IPS-15b (cell line): ENCODE measurements around the gene METTL4.
"Not testable (repeated sequence)": the region's sequence is repeated elsewhere in the genome, so short reads cannot be mapped to it uniquely, and the experiment has no call there.

Experiments used
- H3K27me3 ChIP-seq: one replicate; pipeline ENCODE4 v1.6.1; 2013; ENCODE audit warnings: low read length; ENCODE audit not compliant: control insufficient read depth, insufficient read depth
- H3K36me3 ChIP-seq: one replicate; pipeline ENCODE4 v1.6.1; 2013; ENCODE audit warnings: low read length; ENCODE audit not compliant: control insufficient read depth, insufficient read depth
- H3K4me1 ChIP-seq: one replicate; pipeline ENCODE4 v1.6.1; 2013; ENCODE audit warnings: mild to moderate bottlenecking, low read length; ENCODE audit not compliant: control insufficient read depth, insufficient read depth
- H3K4me3 ChIP-seq: one replicate; pipeline ENCODE4 v1.5.1; 2013; ENCODE audit warnings: low read depth, low read length
- H3K9ac ChIP-seq: one replicate; pipeline ENCODE4 v1.6.1; 2013; ENCODE audit warnings: low read depth, mild to moderate bottlenecking, low read length
- H3K9me3 ChIP-seq: one replicate; pipeline ENCODE4 v1.6.1; 2013; ENCODE audit warnings: mild to moderate bottlenecking, low read length; ENCODE audit not compliant: control insufficient read depth, insufficient read depth

The METTL4 gene

GRCh38 chr18:2555895-2556294 is 15.4 kb downstream of the METTL4 start:
- Histone ChIP-seq H3K4me3 (no peak overlapping the region), H3K27me3 (no peaks in the 10 kb centered on the region), H3K36me3 (no peaks in the 10 kb centered on the region), H3K9me3 (no peaks in the 10 kb centered on the region), H3K9ac (no peak overlapping the region), H3K4me1 (peaks cover 2% of the 10 kb centered on the region)

- H3K27me3 ChIP-seq: no peaks in the 10 kb centered on the region
- no peak overlapping the region for H3K9ac ChIP-seq
- H3K4me3 ChIP-seq: no peak overlapping the region
- H3K36me3 ChIP-seq: no peaks in the 10 kb centered on the region
- H3K9me3 ChIP-seq: no peaks in the 10 kb centered on the region
- peaks cover 2% of the 10 kb centered on the region for H3K4me1 ChIP-seq
Observed at GRCh38 chr18:2554696-2555095, 16.6 kb downstream of the METTL4 start.

DNA sequence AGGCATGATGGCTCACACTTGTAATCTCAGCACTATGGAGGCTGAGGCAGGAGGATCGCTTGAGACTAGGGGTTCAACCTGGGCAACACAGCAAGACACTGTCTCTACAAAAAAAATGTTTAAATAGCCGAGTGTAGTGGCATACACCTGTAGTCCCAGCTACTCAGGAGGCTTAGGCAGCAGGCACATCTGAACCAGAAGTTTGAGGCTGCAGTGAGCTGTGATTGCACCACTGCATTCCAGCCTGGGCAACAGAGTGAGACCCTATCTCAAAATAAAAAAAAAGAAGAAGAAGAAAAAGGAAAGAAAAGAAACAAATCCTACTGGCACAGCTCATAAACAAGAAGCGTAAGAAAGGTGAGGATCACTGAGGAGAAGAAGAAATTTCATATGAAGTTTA is 19.9 kb downstream of the METTL4 start:
- Histone ChIP-seq H3K27me3 (no peaks in the 10 kb centered on the region), H3K9me3 (no peaks in the 10 kb centered on the region), H3K9ac (no peak overlapping the region), H3K4me3 (no peak overlapping the region), H3K36me3 (no peaks in the 10 kb centered on the region), H3K4me1 (peaks cover 2% of the 10 kb centered on the region)

DNA sequence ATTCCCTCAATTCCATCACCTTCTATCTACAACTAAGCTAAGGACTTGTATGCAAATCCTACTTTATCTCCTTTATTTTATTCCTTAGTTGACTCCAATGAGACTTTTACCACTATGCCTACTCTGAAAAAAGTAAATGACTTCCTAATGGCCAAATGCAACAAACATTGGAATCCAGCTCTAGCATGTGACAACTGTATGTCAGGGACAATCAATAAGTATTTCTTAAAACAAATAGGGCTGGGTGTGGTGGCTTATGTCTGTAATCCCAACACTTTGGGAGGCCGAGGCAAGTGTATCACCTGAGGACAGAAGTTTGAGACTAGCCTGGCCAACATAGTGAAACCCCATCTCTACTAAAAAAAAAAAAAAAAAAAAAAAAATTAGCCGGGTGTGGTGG is 21.8 kb downstream of the METTL4 start:
- Histone ChIP-seq H3K9ac (no peak overlapping the region), H3K36me3 (no peaks in the 10 kb centered on the region), H3K9me3 (no peaks in the 10 kb centered on the region), H3K4me3 (no peak overlapping the region), H3K4me1 (no peaks in the 10 kb centered on the region), H3K27me3 (no peaks in the 10 kb centered on the region)

DNA sequence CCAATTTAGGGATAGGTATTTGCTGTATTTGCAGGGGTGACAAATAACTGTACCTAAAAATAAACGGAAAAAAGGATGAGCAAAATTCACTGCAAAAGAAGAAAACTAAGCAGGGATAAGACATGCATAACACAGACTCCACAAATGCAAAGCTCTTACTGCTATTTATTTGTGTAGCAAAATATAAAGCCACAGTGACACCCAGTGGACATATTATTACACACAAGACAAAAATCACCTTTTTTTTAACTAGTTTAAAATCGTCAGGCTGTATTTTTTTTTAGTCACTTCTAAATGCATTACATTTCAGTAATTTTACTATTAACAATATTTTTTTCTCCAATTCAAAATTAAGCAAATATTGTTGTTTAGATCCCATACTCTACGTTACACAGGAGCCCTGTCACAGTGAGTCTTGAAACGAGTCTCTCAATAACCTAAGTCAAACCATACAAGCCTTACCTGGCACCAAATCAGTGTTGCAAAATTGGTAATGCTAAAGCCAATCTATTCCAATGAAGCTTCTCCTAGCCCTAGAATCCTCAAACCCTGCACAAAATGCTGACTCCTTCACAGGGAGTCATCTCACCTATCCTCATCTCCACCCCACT is 23.7 kb downstream of the METTL4 start:
- Histone ChIP-seq H3K9ac (no peak overlapping the region), H3K4me3 (no peak overlapping the region), H3K36me3 (no peaks in the 10 kb centered on the region), H3K27me3 (no peaks in the 10 kb centered on the region), H3K4me1 (no peaks in the 10 kb centered on the region), H3K9me3 (no peaks in the 10 kb centered on the region)

GRCh38 chr18:2545155-2545554 is 26.1 kb downstream of the METTL4 start:
- no peaks in the 10 kb centered on the region for H3K36me3 ChIP-seq
- no peaks in the 10 kb centered on the region for H3K27me3 ChIP-seq
- no peak overlapping the region for H3K4me3 ChIP-seq
- no peaks in the 10 kb centered on the region for H3K4me1 ChIP-seq
- no peak overlapping the region for H3K9ac ChIP-seq
- no peaks in the 10 kb centered on the region for H3K9me3 ChIP-seq

DNA sequence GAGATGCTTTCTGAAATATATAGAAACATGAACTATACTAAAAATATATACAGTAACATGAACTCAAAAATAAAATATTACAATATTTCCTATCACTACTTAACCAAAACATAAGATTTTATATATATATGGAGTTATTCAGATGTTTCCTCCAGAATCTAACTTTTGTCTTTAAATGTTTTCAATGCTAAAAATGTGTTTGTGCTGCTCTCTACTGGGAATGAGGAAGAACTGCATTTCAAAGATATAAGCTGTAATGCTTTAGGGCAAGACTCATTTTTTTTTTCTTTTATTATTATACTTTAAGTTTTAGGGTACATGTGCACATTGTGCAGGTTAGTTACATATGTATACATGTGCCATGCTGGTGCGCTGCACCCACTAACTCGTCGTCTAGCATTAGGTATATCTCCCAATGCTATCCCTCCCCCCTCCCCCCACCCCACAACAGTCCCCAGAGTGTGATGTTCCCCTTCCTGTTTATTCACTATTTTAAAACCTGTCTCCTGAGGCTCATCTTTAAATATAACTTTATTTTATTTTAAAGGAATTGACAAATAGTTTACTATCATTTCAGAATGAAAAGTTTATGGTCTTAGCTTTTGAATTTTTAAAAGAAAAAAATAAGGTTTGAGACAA is 29.3 kb downstream of the METTL4 start:
- not testable (repeated sequence) for H3K9me3 ChIP-seq, H3K27me3 ChIP-seq, H3K4me1 ChIP-seq, H3K4me3 ChIP-seq, H3K36me3 ChIP-seq, H3K9ac ChIP-seq

DNA sequence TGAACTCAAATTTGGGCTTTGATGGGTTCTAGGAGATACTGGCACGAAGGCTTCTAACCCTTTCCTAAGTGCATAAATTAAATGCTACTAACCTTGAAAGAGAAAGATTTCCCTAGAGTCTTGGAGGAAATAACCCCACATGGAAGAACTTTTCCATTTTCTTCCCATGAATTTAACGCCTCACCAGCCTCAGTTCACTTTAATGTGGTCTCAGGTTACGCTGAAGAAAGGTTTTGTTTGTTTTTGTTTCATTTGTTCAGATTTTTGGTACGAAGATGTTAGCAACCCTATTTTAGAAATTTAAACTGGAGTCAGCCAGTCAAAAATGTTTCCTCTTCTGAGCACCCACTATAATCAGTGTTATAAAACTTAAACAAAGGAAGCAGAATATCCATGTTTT is 30.7 kb downstream of the METTL4 start:
- Histone ChIP-seq H3K9ac (no peak overlapping the region), H3K4me1 (no peaks in the 10 kb centered on the region), H3K36me3 (no peaks in the 10 kb centered on the region)

GRCh38 chr18:2538844-2539243 is 32.5 kb downstream of the METTL4 start:
- no peaks in the 10 kb centered on the region for H3K27me3 ChIP-seq
- no peak overlapping the region for H3K9ac ChIP-seq
- H3K4me3 ChIP-seq: no peak overlapping the region
- no peaks in the 10 kb centered on the region for H3K9me3 ChIP-seq
- H3K4me1 ChIP-seq: no peaks in the 10 kb centered on the region
- no peaks in the 10 kb centered on the region for H3K36me3 ChIP-seq

More for the DNA sequence above, 30.7 kb downstream of the METTL4 start:
- H3K9me3 ChIP-seq: no peaks in the 10 kb centered on the region
- H3K4me3 ChIP-seq: no peak overlapping the region
- no peaks in the 10 kb centered on the region for H3K27me3 ChIP-seq

DNA sequence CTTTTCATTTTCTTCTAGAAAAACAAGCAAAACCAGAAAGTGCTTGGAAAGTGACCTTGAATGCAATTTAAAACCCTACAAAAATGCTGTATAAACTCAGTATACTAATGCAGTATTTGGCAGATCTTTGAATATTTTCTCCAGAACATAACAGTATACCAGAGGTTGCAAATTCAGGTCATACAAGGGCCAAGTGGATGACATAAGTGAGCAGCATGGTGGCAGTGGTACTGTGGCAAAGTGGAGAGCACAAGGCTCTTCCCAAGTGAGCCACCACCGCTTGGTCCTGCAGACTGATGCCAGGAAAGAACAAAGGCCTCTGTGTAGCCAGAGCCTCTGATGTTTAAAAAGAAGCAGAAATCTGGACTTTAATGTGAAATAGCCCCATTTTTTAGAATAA is 33.1 kb downstream of the METTL4 start:
- Histone ChIP-seq H3K9ac (no peak overlapping the region), H3K9me3 (no peaks in the 10 kb centered on the region), H3K4me3 (no peak overlapping the region), H3K27me3 (no peaks in the 10 kb centered on the region), H3K4me1 (no peaks in the 10 kb centered on the region), H3K36me3 (no peaks in the 10 kb centered on the region)

DNA sequence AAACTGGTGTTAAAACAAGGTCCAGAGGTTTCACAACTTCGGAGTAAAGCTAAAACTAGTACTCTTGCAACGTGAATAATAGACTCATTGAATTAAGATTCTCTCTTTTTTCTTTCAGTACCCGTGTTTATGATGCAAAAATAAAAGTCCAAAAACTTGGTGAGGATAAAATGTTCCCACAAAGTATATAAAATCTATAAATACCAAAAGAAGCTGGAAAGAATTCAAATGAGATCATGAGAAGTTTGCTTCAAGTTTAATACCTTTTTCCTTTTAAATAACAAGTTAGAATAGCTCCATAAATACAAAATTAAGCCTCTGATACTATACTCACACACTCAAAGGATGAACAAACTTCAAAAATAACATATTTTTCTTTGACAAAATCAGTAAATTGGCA is 34.0 kb downstream of the METTL4 start:
- H3K4me1 ChIP-seq: no peaks in the 10 kb centered on the region
- no peak overlapping the region for H3K4me3 ChIP-seq
- no peaks in the 10 kb centered on the region for H3K27me3 ChIP-seq
- H3K9me3 ChIP-seq: no peaks in the 10 kb centered on the region
- H3K9ac ChIP-seq: no peak overlapping the region
- H3K36me3 ChIP-seq: no peaks in the 10 kb centered on the region

DNA sequence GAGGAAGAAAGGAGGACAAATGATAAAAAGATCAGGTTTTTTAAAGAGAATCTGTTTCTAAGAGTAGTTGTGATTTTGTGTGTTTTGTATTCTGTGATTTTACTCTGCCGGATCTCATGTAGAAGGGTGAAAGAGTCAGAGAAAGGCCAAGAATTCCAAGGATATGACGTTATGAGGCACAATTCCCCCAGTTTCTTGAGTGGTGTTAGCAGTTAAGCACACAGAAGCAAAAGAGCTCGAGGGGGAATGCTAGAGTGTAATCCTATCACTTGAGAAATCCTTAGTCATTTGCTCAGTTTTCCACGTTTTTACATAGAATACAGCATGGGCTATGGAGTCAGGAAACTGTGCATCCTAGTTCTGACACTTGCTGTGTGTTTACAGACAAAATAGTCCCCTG is 34.8 kb downstream of the METTL4 start:
- Histone ChIP-seq H3K27me3 (no peaks in the 10 kb centered on the region), H3K4me1 (no peaks in the 10 kb centered on the region), H3K36me3 (no peaks in the 10 kb centered on the region), H3K4me3 (no peak overlapping the region), H3K9me3 (no peaks in the 10 kb centered on the region), H3K9ac (no peak overlapping the region)
